ENCODE measurements around the gene SAMM50.

The SAMM50 gene

GRCh38 chr22:44002324-44002723, 47.1 kb downstream of the SAMM50 start:
- no peak overlapping the region for H3K18ac ChIP-seq (ENCODE audit: low read length)
- no CpG with 5 or more reads among the region's 11 CpGs for WGBS, 2 donors (ENCODE audit: extremely low coverage in 2 of 2, insufficient read length in 2 of 2, insufficient replicate concordance in 1 of 2)
- no peaks in the 10 kb centered on the region for H3K27me3 ChIP-seq (ENCODE audit: control insufficient read depth in 3 of 3, insufficient read depth in 3 of 3, low read depth in 1 of 3, low read length in 3 of 3)
- H3K9me3 ChIP-seq (replicated peaks in 1 of 2; ENCODE audit: control insufficient read depth in 2 of 2, insufficient read depth in 1 of 2, low read depth in 1 of 2, low read length in 2 of 2), result peaks cover 3 to 6% of the 10 kb centered on the region in 2 donors
- no peak overlapping the region for H2AK5ac ChIP-seq (ENCODE audit: low read depth, low read length)
- no peak overlapping the region for H2BK5ac ChIP-seq (ENCODE audit: low read length)
- no peak overlapping the region for H3K4me2 ChIP-seq (ENCODE audit: insufficient read depth, low read length, poor library complexity, severe bottlenecking)
- no peak overlapping the region for H2AFZ ChIP-seq (ENCODE audit: low read length)
- no peak for DNase-seq (ENCODE audit: low spot score)
- no peak overlapping the region for H2BK12ac ChIP-seq (ENCODE audit: low read length)
- no peak overlapping the region for H3K27ac ChIP-seq (replicated peaks; ENCODE audit: low read length)
- no peak overlapping the region for H3K23ac ChIP-seq (ENCODE audit: low read depth, low read length, poor library complexity)
- H3K4me3 ChIP-seq (ENCODE audit: low read length in 2 of 2), result no peak overlapping the region
- H3K79me1 ChIP-seq (ENCODE audit: low read depth, low read length), result no peaks in the 10 kb centered on the region
- no peak overlapping the region for H2BK120ac ChIP-seq (ENCODE audit: low read depth, low read length)
- no peak overlapping the region for H4K8ac ChIP-seq (ENCODE audit: low read depth, low read length)
- peaks cover 0 to 3% of the 10 kb centered on the region in 2 donors for H3K4me1 ChIP-seq (ENCODE audit: control insufficient read depth in 2 of 2, insufficient read depth in 1 of 2, low read depth in 1 of 2, low read length in 2 of 2)
- H3K9ac ChIP-seq (ENCODE audit: low read depth, low read length, poor library complexity), result no peak overlapping the region
- H4K91ac ChIP-seq (ENCODE audit: low read depth, low read length, poor library complexity), result no peak overlapping the region
- H2BK15ac ChIP-seq (ENCODE audit: low read length), result no peak overlapping the region
- peaks cover 7 to 29% of the 10 kb centered on the region in 2 donors for H3K36me3 ChIP-seq (replicated peaks in 1 of 2; ENCODE audit: control insufficient read depth in 2 of 2, insufficient read depth in 2 of 2, low read length in 2 of 2)
- no peak overlapping the region for H3K14ac ChIP-seq (ENCODE audit: low read length)
- no peak overlapping the region for H3K4ac ChIP-seq (ENCODE audit: low read length)

- H3K18ac ChIP-seq (ENCODE audit: low read length), result no peak overlapping the region
- no CpG with 5 or more reads among the region's 8 CpGs for WGBS, 2 donors (ENCODE audit: extremely low coverage in 2 of 2, insufficient read length in 2 of 2, insufficient replicate concordance in 1 of 2)
- H2BK12ac ChIP-seq (ENCODE audit: low read length), result no peak overlapping the region
- peaks cover 3 to 6% of the 10 kb centered on the region in 2 donors for H3K9me3 ChIP-seq (replicated peaks in 1 of 2; ENCODE audit: control insufficient read depth in 2 of 2, insufficient read depth in 1 of 2, low read depth in 1 of 2, low read length in 2 of 2)
- H3K4me1 ChIP-seq (ENCODE audit: control insufficient read depth in 2 of 2, insufficient read depth in 1 of 2, low read depth in 1 of 2, low read length in 2 of 2), result peaks cover 0 to 3% of the 10 kb centered on the region in 2 donors
- no peak overlapping the region for H3K9ac ChIP-seq (ENCODE audit: low read depth, low read length, poor library complexity)
- H3K36me3 ChIP-seq (replicated peaks in 1 of 2; ENCODE audit: control insufficient read depth in 2 of 2, insufficient read depth in 2 of 2, low read length in 2 of 2), result peaks cover 7 to 24% of the 10 kb centered on the region in 2 donors
- no peak overlapping the region for H2AK5ac ChIP-seq (ENCODE audit: low read depth, low read length)
- no peak overlapping the region for H3K4ac ChIP-seq (ENCODE audit: low read length)
- no peak overlapping the region for H3K14ac ChIP-seq (ENCODE audit: low read length)
- no peak overlapping the region for H2BK15ac ChIP-seq (ENCODE audit: low read length)
- H3K79me1 ChIP-seq (ENCODE audit: low read depth, low read length), result no peaks in the 10 kb centered on the region
- no peak overlapping the region for H3K4me3 ChIP-seq (ENCODE audit: low read length in 2 of 2)
- no peak overlapping the region for H3K23ac ChIP-seq (ENCODE audit: low read depth, low read length, poor library complexity)
- H3K4me2 ChIP-seq (ENCODE audit: insufficient read depth, low read length, poor library complexity, severe bottlenecking), result no peak overlapping the region
- no peak overlapping the region for H3K27ac ChIP-seq (replicated peaks; ENCODE audit: low read length)
- no peak overlapping the region for H2BK5ac ChIP-seq (ENCODE audit: low read length)
- no peak overlapping the region for H2AFZ ChIP-seq (ENCODE audit: low read length)
- H2BK120ac ChIP-seq (ENCODE audit: low read depth, low read length), result no peak overlapping the region
- H3K27me3 ChIP-seq (ENCODE audit: control insufficient read depth in 3 of 3, insufficient read depth in 3 of 3, low read depth in 1 of 3, low read length in 3 of 3), result no peaks in the 10 kb centered on the region
- no peak overlapping the region for H4K8ac ChIP-seq (ENCODE audit: low read depth, low read length)
- DNase-seq (ENCODE audit: low spot score), result no peak
- no peak overlapping the region for H4K91ac ChIP-seq (ENCODE audit: low read depth, low read length, poor library complexity)
These were observed 47.8 kb downstream of the SAMM50 start for GRCh38 chr22:44002997-44003396.

DNA sequence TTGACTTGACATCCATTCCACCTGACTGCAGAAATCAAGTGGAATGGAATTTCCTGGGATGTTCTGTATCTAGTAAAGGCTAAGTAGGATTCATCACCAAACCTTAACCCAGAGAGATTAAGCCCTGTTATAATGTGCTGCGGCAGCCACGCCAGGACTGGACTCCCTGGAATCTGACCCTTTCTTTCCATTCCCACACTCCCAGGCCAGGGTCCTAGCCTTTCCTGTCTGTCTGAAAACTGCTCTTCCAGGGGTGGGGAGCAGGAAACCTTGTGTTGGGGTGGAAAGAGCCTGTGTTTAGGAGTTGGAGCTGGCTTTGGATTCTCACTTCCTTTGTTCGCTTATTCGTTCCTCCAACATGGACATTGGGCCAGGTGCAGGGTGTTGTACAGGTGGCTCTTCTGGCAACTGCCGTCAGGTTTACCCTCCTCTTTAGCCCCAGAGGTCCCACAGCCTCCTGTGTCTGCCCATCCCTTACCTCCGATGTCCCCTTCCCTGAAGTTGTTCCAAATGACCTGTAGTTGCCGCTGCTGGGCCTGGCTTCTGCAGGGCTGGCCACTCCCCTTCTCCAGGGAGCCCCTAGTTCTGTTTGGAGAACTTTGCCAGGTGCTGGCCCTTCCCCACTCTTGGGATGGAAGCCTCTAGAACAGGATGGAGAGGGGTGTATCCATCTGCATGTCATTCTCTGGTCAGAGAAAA, 48.3 kb downstream of the SAMM50 start:
- Histone ChIP-seq H2BK12ac (ENCODE audit: low read length) (no peak overlapping the region), H3K4me1 (ENCODE audit: control insufficient read depth in 2 of 2, insufficient read depth in 1 of 2, low read depth in 1 of 2, low read length in 2 of 2) (peaks cover 0 to 3% of the 10 kb centered on the region in 2 donors), H4K91ac (ENCODE audit: low read depth, low read length, poor library complexity) (no peak overlapping the region), H3K27me3 (ENCODE audit: control insufficient read depth in 3 of 3, insufficient read depth in 3 of 3, low read depth in 1 of 3, low read length in 3 of 3) (no peaks in the 10 kb centered on the region), H4K8ac (ENCODE audit: low read depth, low read length) (no peak overlapping the region), H2BK15ac (ENCODE audit: low read length) (no peak overlapping the region), H3K4me3 (ENCODE audit: low read length in 2 of 2) (no peak overlapping the region), H3K18ac (ENCODE audit: low read length) (no peak overlapping the region), H3K36me3 (replicated peaks in 1 of 2; ENCODE audit: control insufficient read depth in 2 of 2, insufficient read depth in 2 of 2, low read length in 2 of 2) (peaks cover 3 to 18% of the 10 kb centered on the region in 2 donors), H3K14ac (ENCODE audit: low read length) (no peak overlapping the region), H2BK5ac (ENCODE audit: low read length) (no peak overlapping the region), H3K4me2 (ENCODE audit: insufficient read depth, low read length, poor library complexity, severe bottlenecking) (no peak overlapping the region), H2AFZ (ENCODE audit: low read length) (no peak overlapping the region), H3K4ac (ENCODE audit: low read length) (no peak overlapping the region), H3K9ac (ENCODE audit: low read depth, low read length, poor library complexity) (no peak overlapping the region), H3K27ac (replicated peaks; ENCODE audit: low read length) (no peak overlapping the region), H2BK120ac (ENCODE audit: low read depth, low read length) (no peak overlapping the region), H2AK5ac (ENCODE audit: low read depth, low read length) (no peak overlapping the region), H3K9me3 (replicated peaks in 1 of 2; ENCODE audit: control insufficient read depth in 2 of 2, insufficient read depth in 1 of 2, low read depth in 1 of 2, low read length in 2 of 2) (peaks cover 3 to 6% of the 10 kb centered on the region in 2 donors), H3K79me1 (ENCODE audit: low read depth, low read length) (no peaks in the 10 kb centered on the region), H3K23ac (ENCODE audit: low read depth, low read length, poor library complexity) (no peak overlapping the region)
- DNase-seq (ENCODE audit: low spot score), result no peak
- WGBS, 2 donors (ENCODE audit: extremely low coverage in 2 of 2, insufficient read length in 2 of 2, insufficient replicate concordance in 1 of 2), result no CpG with 5 or more reads among the region's 7 CpGs

GRCh38 chr22:44004104-44004460, 48.8 kb downstream of the SAMM50 start:
- H3K4ac ChIP-seq (ENCODE audit: low read length), result no peak overlapping the region
- H3K27me3 ChIP-seq (ENCODE audit: control insufficient read depth in 3 of 3, insufficient read depth in 3 of 3, low read depth in 1 of 3, low read length in 3 of 3), result no peaks in the 10 kb centered on the region
- H2AK5ac ChIP-seq (ENCODE audit: low read depth, low read length), result no peak overlapping the region
- no peak overlapping the region for H2BK12ac ChIP-seq (ENCODE audit: low read length)
- H3K4me3 ChIP-seq (ENCODE audit: low read length in 2 of 2), result no peak overlapping the region
- no peak for DNase-seq (ENCODE audit: low spot score)
- no peak overlapping the region for H3K27ac ChIP-seq (replicated peaks; ENCODE audit: low read length)
- no peak overlapping the region for H4K91ac ChIP-seq (ENCODE audit: low read depth, low read length, poor library complexity)
- no peaks in the 10 kb centered on the region for H3K79me1 ChIP-seq (ENCODE audit: low read depth, low read length)
- peaks cover 0 to 3% of the 10 kb centered on the region in 2 donors for H3K4me1 ChIP-seq (ENCODE audit: control insufficient read depth in 2 of 2, insufficient read depth in 1 of 2, low read depth in 1 of 2, low read length in 2 of 2)
- no peak overlapping the region for H3K23ac ChIP-seq (ENCODE audit: low read depth, low read length, poor library complexity)
- H3K14ac ChIP-seq (ENCODE audit: low read length), result no peak overlapping the region
- no peak overlapping the region for H4K8ac ChIP-seq (ENCODE audit: low read depth, low read length)
- WGBS, 2 donors (ENCODE audit: extremely low coverage in 2 of 2, insufficient read length in 2 of 2, insufficient replicate concordance in 1 of 2), result no CpG with 5 or more reads among the region's 7 CpGs
- H2BK15ac ChIP-seq (ENCODE audit: low read length), result no peak overlapping the region
- no peak overlapping the region for H3K9ac ChIP-seq (ENCODE audit: low read depth, low read length, poor library complexity)
- no peak overlapping the region for H2BK120ac ChIP-seq (ENCODE audit: low read depth, low read length)
- peaks cover 3 to 6% of the 10 kb centered on the region in 2 donors for H3K9me3 ChIP-seq (replicated peaks in 1 of 2; ENCODE audit: control insufficient read depth in 2 of 2, insufficient read depth in 1 of 2, low read depth in 1 of 2, low read length in 2 of 2)
- H2AFZ ChIP-seq (ENCODE audit: low read length), result no peak overlapping the region
- peaks cover 0 to 13% of the 10 kb centered on the region in 2 donors for H3K36me3 ChIP-seq (replicated peaks in 1 of 2; ENCODE audit: control insufficient read depth in 2 of 2, insufficient read depth in 2 of 2, low read length in 2 of 2)
- H3K4me2 ChIP-seq (ENCODE audit: insufficient read depth, low read length, poor library complexity, severe bottlenecking), result no peak overlapping the region
- H2BK5ac ChIP-seq (ENCODE audit: low read length), result no peak overlapping the region
- no peak overlapping the region for H3K18ac ChIP-seq (ENCODE audit: low read length)
